KOPT-K1 (cell line): Measurements from ENCODE around the gene CUX1.
"Not testable (repeated sequence)": the region's sequence is repeated elsewhere in the genome, so short reads cannot be mapped to it uniquely, and the experiment has no call there.

Experiments used
- H3K27ac ChIP-seq: fragments of 200-600 bp; sonication (generic); 2 replicates; pipeline ENCODE4 v1.5.1; 2016; ENCODE audit warnings: antibody characterized with exemption, mild to moderate bottlenecking, low read depth, low read length; ENCODE audit not compliant: poor library complexity, severe bottlenecking
- H3K36me3 ChIP-seq: fragments of 200-600 bp; sonication (generic); 2 replicates; pipeline ENCODE4 v1.5.1; 2017; ENCODE audit warnings: antibody characterized with exemption, mild to moderate bottlenecking, low read length, moderate library complexity; ENCODE audit not compliant: insufficient read depth
- H3K9me3 ChIP-seq: fragments of 200-600 bp; sonication (generic); 2 replicates; pipeline ENCODE4 v1.5.1; 2017; ENCODE audit warnings: antibody characterized with exemption, low read length, mild to moderate bottlenecking; ENCODE audit not compliant: insufficient read depth, poor library complexity, severe bottlenecking

Gene CUX1

DNA sequence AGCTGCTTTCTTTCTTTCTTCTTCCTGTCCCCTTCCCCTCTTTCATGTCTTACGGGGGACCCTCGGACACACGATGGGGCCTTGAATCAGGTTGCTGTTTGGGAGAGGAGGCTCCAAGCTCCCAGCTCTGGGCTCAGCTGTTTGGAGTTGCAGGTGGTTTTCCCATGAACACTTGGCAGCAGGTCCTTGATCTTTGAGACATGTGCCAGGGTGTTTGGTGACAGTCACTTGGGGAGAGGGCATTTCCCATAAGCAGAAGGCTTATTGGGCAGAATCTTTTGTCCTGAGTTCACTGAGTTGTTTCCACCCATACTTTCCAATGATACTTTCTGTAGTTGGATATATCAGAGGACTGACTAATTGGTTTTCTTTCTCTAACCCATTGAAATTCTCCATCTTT lies 364.6 kb downstream of the CUX1 start:
- Histone ChIP-seq H3K36me3 (peaks cover 95% of the 10 kb centered on the region), H3K27ac (no peak overlapping the region), H3K9me3 (no peaks in the 10 kb centered on the region)

DNA sequence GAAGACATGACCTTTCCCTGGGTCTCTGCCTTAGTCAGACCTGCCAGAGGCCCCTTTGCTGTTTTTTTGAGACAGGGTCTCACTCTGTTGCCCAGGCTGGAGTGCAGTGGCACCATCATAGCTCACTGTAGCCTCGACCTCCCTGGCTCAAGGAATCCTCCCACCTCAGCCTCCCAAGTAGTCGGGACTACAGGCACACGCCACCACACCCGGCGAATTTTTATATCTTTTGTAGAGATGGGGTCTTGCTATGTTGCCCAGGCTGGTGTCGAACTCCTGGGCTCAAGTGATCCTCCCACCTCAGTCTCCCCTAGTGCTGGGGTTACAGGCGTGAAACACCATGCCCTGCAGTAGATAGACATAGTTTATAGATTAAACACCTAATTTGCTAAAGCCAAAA lies 366.4 kb downstream of the CUX1 start:
- not testable (repeated sequence) for H3K27ac ChIP-seq, H3K9me3 ChIP-seq
- H3K36me3 ChIP-seq = peaks cover 98% of the 10 kb centered on the region

DNA sequence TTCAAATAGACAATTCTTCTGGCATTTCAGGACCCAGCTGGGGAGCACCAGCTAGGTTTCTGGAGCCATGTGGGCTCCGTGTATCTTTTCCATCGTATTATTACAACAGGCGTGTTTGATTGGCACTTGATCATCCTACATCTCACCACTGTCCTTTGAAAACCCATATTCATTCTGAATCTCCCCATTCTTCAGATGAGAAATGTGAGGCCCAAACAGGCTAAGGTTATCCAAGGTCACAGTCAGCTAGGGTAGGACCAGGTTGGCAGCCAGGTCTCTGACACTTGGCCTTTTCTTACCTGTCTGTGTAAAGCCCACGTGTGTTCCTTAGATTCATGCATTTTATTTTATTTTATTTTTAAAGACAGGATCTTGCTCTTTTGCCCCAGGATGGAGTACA lies 366.9 kb downstream of the CUX1 start:
- Histone ChIP-seq H3K27ac (no peak overlapping the region), H3K36me3 (peaks cover 97% of the 10 kb centered on the region)

DNA sequence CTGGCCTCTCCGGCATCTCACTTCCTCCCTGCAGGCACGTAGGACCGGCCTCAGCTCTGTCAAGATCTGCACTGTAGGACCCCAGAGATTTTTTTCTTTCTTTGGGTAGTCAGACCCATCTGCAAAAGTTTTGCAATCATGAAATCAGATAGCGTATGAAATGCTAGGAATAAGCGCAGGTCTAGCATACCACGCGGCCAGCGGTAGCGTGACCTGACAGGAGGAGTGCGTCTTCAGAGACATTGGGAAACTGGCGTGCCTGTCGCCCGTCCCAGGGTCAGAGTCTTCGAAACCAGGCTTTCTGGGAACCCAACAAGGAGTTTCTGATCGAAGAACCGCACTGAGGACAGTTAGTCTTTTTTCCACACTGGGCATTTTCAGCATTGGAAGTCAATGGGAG lies 368.4 kb downstream of the CUX1 start:
- Histone ChIP-seq H3K9me3 (no peaks in the 10 kb centered on the region), H3K27ac (no peak overlapping the region), H3K36me3 (peaks cover 98% of the 10 kb centered on the region)

More for the DNA sequence above, 366.9 kb downstream of the CUX1 start:
- H3K9me3 ChIP-seq = no peaks in the 10 kb centered on the region

DNA sequence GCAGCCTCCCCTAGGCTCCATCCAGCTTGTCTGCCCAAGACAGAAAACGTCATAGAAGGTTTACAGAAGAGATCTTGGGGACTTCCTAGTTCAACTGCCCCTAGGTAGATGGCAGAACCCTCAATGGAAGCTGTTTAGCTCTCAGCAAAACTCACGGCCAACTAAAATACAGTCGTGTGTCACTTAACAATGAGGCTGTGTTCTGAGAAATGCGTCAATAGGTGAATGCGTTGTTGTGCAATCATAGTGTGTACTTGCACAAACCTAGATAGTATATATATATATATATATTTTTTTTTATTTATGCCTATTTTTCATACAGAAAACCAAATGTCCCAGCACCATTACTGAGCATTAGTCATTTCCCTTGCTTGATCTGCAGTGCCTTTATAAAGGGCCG lies 368.9 kb downstream of the CUX1 start:
- Histone ChIP-seq H3K27ac (no peak overlapping the region), H3K36me3 (peaks cover 97% of the 10 kb centered on the region), H3K9me3 (no peaks in the 10 kb centered on the region)

DNA sequence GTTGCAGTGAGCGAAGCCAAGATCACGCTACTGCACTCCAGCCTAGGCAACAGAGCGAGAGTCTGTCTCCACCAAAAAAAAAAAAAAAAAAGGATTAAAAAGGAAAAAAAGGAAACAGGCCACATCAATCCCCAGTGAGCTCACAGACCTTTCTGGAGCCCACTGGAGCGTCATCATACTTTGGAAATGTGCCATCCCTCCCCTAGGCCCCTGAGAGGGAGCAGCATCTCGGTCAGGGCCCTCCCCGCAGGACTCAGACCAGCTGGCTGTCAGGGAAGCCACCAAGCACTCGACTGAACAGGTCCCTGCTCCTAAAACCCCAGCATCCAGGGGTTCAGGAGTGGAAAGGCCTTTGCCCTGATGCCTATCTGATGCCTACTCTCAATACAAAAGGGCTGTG lies 371.3 kb downstream of the CUX1 start:
- no peaks in the 10 kb centered on the region for H3K9me3 ChIP-seq
- H3K36me3 ChIP-seq = peaks cover 97% of the 10 kb centered on the region
- H3K27ac ChIP-seq = no peak overlapping the region

DNA sequence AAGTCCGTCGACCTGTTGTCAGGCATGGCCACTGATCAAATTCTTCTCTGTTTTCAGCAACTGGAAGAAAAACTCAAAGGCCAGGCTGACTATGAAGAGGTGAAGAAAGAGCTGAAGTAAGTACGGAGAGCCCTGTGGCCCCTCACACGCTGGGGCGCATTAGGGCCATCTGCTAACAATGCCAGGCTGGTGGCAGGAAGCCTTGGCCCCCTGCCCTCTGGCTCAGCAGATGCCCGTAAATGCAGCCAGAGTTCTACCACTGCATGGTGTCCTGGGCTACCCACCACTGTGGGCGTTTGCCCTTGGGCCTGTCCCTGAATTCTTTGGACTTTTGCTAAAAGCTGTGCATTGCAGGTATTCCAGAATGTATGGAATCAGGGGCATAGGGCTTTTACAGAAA lies 372.3 kb downstream of the CUX1 start:
- H3K27ac ChIP-seq = no peak overlapping the region
- H3K36me3 ChIP-seq = peaks cover 97% of the 10 kb centered on the region
- H3K9me3 ChIP-seq = no peaks in the 10 kb centered on the region

DNA sequence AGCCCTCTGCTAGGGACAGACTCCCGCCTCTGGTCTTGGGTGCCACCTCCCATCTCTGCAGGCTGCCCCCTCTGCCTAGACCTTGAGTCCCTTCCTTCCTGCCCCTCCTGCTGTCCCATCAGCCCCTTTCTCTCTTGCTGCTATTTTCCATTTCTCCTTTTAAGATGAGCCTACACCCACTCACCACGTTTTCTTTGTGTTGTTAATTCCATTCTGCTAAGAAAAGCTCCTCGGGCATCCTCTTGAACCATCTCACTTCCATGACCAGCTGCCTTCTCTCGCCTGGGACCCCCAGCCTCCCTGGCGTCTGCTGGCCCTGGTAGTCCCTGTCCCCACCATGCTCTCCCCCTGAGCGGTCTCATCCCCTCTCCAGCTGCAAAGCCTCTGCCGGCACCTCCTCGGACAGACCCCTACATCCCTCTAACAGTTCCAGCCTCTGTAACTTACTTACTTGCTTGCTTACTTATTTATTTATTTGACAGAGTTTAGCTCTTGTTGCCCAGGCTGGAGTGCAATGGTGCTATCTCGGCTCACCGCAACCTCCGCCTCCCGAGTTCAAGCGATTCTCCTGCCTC lies 373.4 kb downstream of the CUX1 start:
- Histone ChIP-seq H3K9me3 (no peaks in the 10 kb centered on the region), H3K27ac (no peak overlapping the region), H3K36me3 (peaks cover 97% of the 10 kb centered on the region)

DNA sequence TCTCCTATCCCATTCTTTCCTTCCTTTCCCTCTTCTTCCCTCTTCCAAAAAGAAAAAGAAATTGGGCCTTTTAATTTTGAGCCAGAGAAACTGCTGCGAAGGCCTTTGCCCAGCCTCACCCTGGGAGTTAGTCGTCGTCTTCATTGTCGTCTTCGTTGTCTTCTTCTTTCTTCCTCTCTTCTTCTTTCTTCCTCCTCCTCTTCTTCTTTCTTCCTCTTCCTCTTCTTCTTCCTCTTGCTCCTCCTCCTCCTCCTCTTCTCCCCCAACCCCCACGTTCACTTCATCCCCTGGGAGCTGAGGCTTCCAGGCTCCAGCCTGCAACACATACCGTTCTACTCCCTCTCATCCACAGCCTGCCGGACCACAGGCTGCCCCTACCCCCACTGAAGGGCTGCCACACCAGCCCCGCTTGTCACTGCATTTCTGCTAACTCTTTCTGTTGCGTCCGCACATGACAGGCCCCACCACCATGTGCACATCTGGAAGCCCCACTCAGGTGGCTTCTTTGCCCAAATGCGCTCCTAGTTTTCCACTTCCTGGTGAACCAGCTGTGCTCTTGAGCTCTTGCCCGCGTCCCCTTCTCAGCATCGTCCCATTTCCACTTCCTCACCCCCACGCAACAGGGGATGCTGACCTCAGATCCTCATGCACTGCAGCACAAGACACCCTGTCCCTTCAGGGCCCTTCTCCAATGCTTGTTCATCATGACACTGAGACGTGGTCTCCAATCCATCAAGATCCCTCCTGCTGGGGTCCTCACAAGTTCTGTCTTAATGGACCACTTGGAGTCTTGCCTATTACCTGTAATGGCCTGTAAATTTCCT lies 374.3 kb downstream of the CUX1 start:
- Histone ChIP-seq H3K36me3 (peaks cover 99% of the 10 kb centered on the region), H3K9me3 (no peaks in the 10 kb centered on the region), H3K27ac (no peak overlapping the region)

DNA sequence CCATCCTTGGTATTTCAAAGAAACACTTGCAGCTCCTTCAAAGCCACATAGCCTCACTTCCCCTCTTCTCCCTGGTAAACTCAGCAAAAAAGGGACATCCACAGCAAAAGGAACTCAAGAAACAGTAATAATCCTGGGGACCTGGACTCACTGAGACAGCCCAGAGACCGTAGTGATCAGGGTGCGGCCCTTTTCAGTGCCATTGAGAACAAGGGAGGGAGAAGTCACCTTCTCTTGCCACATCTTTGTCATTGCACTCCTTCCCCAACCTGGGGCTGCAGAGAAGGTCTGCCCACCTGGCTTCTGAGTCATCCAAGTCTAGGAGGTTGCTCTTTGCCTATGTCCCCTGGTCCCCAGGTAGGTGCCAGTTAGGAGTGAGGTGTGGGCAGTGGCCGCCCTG lies 375.4 kb downstream of the CUX1 start:
- no peaks in the 10 kb centered on the region for H3K9me3 ChIP-seq
- H3K36me3 ChIP-seq = peaks cover 99% of the 10 kb centered on the region
- H3K27ac ChIP-seq = no peak overlapping the region

DNA sequence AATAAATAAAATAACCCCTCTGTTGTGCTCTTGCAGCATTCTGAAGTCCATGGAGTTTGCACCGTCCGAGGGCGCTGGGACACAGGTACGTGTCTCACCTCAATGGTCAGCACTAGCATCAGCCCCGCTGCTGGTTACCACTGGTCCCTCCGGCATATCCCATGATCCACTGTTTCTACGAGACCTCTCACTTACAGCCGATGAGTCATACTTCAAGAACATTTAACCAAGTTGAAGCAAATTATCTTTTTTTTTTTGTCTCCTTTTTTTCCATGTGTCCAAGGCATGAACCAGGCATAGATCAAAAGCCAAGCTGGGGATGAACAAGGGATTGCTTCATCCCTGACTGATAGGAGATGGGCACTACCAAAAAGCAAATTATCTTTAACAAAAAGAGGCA lies 376.4 kb downstream of the CUX1 start:
- Histone ChIP-seq H3K9me3 (no peaks in the 10 kb centered on the region), H3K36me3 (peaks cover 99% of the 10 kb centered on the region), H3K27ac (no peak overlapping the region)

DNA sequence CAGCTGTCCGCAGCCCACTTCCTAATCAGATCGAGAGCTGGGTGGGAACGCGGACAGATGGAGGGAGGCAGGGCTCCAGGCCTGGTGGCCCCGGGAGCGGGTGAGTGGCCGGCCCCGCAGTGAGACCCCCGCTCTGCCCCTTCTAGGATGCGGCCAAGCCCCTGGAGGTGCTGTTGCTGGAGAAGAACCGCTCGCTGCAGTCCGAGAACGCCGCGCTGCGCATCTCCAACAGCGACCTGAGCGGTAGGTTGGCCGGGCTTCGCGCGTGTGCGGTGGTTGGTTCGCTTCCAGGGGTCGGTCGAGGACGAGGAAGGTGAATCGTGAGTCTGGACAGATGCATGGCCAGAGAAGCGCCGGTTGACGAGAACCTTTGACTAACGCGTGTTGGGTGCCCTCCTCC lies 377.9 kb downstream of the CUX1 start:
- Histone ChIP-seq H3K9me3 (no peaks in the 10 kb centered on the region), H3K36me3 (peaks cover 100% of the 10 kb centered on the region), H3K27ac (no peak overlapping the region)

DNA sequence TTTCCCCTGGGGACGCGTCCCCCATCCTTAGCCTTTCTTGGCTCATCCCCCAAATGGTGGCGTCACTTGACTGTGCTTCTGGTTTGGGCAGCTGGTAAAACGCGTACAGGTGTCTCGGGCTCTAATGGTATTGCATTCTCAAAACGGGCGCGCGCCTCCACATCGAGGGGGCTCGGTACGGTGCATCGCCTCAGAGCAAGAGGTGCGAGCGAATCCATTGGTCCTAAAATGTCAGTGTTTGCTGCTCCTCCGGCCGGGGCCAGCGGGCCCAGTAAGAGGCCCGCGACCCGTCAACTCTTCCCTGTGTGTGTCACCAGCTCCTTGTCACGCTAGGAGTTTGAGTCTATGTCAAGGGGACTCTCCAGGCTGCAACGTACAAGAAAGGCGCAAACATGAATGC lies 378.6 kb downstream of the CUX1 start:
- Histone ChIP-seq H3K36me3 (peaks cover 100% of the 10 kb centered on the region), H3K27ac (no peak overlapping the region), H3K9me3 (no peaks in the 10 kb centered on the region)

DNA sequence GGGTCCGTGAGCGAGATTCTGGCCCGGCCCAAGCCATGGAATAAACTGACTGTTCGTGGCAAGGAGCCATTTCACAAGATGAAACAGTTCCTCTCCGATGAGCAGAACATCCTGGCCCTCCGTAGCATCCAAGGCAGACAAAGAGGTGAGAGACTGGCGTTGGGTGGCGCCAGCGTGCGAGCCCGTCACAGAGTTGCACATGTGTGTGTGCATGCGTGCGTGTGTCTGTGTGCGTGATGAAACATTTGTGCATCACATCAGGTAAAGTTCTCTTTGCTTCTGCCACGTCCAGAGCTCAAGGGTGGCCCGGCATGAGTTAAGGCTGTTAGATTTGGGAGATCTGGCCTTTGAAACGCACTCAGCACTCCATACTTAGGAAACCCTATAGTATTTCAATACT lies 379.7 kb downstream of the CUX1 start:
- no peak overlapping the region for H3K27ac ChIP-seq
- H3K9me3 ChIP-seq = no peaks in the 10 kb centered on the region
- H3K36me3 ChIP-seq = peaks cover 100% of the 10 kb centered on the region

DNA sequence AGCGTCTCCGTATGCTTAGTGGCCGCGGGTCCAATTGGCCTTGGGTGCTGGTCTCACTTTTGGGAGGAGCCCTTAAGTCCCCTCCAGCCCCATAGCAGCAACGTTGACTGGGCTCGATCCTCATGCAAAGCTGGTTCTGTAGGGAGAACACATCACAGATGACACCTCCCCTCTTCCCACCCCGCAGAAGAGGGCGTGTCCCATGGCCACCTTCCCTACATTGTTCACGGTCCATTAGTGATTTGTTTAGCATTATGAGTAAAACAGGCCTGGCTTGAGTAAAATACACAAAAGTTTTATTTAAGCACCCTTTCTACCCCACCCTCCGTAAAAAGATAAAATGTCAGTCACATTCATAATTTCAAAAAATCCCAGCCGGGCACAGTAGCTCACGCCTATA lies 380.2 kb downstream of the CUX1 start:
- H3K36me3 ChIP-seq = peaks cover 100% of the 10 kb centered on the region

DNA sequence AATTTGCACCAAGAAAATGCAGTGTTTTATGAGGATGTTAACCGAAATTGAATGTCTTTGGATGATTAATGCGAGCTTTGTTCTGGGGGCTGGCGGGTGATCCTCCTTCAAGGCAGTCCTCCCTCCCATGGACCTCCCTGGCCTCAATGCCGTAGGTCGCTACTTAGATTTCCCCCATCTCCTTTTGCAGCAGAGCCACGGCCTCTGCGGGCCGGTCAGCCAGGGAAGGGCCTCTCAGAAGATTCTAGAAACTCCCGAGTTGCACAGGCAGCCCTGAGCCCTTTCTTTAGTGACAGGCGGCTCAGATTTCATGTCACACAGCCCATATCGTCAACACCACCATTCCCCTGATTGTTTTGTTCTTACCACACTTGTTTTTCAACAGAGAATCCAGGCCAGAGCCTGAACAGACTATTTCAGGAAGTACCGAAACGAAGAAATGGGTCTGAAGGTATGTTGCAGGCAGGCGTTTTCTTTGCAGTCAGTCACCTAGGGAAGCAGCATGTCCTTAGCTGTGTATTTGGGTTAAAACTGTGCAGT lies 381.1 kb downstream of the CUX1 start:
- no peaks in the 10 kb centered on the region for H3K9me3 ChIP-seq
- H3K27ac ChIP-seq = no peak overlapping the region
- peaks cover 100% of the 10 kb centered on the region for H3K36me3 ChIP-seq

More for the DNA sequence above, 380.2 kb downstream of the CUX1 start:
- H3K9me3 ChIP-seq = no peaks in the 10 kb centered on the region
- no peak overlapping the region for H3K27ac ChIP-seq
